Heart right ventricle (tissue), 16 donors: ENCODE data around the gene RAP1GAP2. TPM values are rescaled to one million over a fixed set of nuclear protein-coding genes. Genes with fewer than 3 reads are reported as not detected.
A peak's percentile ranks its signal among the peaks of the same experiment; 100 is the strongest.

ENCODE experiments used
- ATAC-seq, 8 donors: fragments of 200-7000 bp; cut with Tn5 transposase; one replicate each; pipeline ENCODE4 v1.9.1; 2020; ENCODE audit warnings: mild to moderate bottlenecking in 8 of 8, moderate library complexity in 8 of 8, moderate number of reproducible peaks in 1 of 8
- DNase-seq, 2 donors: peaks; one replicate each; pipeline ENCODE4 v3.0.0-alpha.2; 2020
- H3K27ac ChIP-seq, 10 donors: fragments of 200-600 bp; sonication (generic) in 2 of 10; one replicate each; pipeline versions ENCODE4 v1.5.0 to v1.8.0; 2020 to 2022; ENCODE audit warnings: mild to moderate bottlenecking in 3 of 10
- H3K27me3 ChIP-seq, 7 donors: fragments of 200-600 bp; one replicate each; pipeline ENCODE4 v1.8.0; 2021 to 2022; ENCODE audit warnings: mild to moderate bottlenecking in 2 of 7
- H3K36me3 ChIP-seq, 9 donors: fragments of 200-600 bp; sonication (generic) in 1 of 9; one replicate each; pipeline versions ENCODE4 v1.5.0 to v1.8.0; 2020 to 2022; ENCODE audit warnings: mild to moderate bottlenecking in 2 of 9
- H3K4me1 ChIP-seq, 9 donors: fragments of 200-600 bp; sonication (generic) in 1 of 9; one replicate each; pipeline versions ENCODE4 v1.5.0 to v1.8.0; 2020 to 2022; ENCODE audit warnings: mild to moderate bottlenecking in 4 of 9
- H3K4me3 ChIP-seq, 10 donors: fragments of 200-600 bp; sonication (generic) in 2 of 10; one replicate each; pipeline versions ENCODE4 v1.5.0 to v1.8.0; 2020 to 2022; ENCODE audit warnings: mild to moderate bottlenecking in 7 of 10, moderate library complexity in 2 of 10
- H3K9me3 ChIP-seq, 11 donors: fragments of 200-600 bp in 10 of 11; sonication (generic) in 2 of 11; one replicate each; pipeline versions ENCODE4 v1.5.0 to v1.8.0; 2013 to 2022; ENCODE audit warnings: mild to moderate bottlenecking in 2 of 11, control low read depth in 1 of 11, moderate library complexity in 1 of 11
- WGBS, 2 donors: extraction: QIAGEN DNeasy Blood & Tissue Kit; methylation state at CpG; one replicate each; pipeline ENCODE4 v1.1.7; 2013; ENCODE audit warnings: inconsistent platforms in 1 of 2; 5-methylcytosine and 5-hydroxymethylcytosine counted together
- intact Hi-C, 10 donors: fragments of 100-400 bp; cut with DNase I; formaldehyde crosslinking; loops; one replicate each; pipeline versions ENCODE4 v1.11.1 to v1.14.2; 2022
- polyA plus RNA-seq, 2 donors: library from polyadenylated mRNA; stranded (reverse); fragments of 200-250 nt; gene quantifications; one replicate each; pipeline ENCODE4 v1.2.3, GENCODE V29; 2013
- total RNA-seq, 10 donors: library from RNA; stranded (reverse); fragmentation: NEBNext Ultra II Directional in 3 of 10; extraction: Animal tissue kit (Norgen Biotek cat#: 25700) in 3 of 10; gene quantifications; one replicate each; pipeline versions ENCODE4 v1.2.1 to v1.2.4, GENCODE V29; 2021 to 2023
- TF ChIP-seq, protein P1 (sequence below), 9 donors: fragments of 200-600 bp; sonication (generic) in 2 of 9; IDR thresholded peaks; one replicate each; pipeline versions ENCODE4 v1.5.0 to v1.8.0; 2021 to 2022; ENCODE audit warnings: antibody characterized with exemption in 9 of 9, mild to moderate bottlenecking in 5 of 9, moderate library complexity in 1 of 9
- donor health status: Arrhythmogenic right ventricular cardiomyopathy.
- donor health status: ischemic (EF 13 %, LVEDD 7.1; RV severe dilation, severe dysfunction).
- donor health status: healthy with polysubstance abuse.
- donor health status: DM: no; HTN: yes; CAD: no.
- donor health status: DM: no; HTN: no; CAD: no.
- donor health status: ischemic (EF 25% LVEDD 6.9; RV normal size, moderate dysfunction).
- donor health status: ischemic (EF 25% LVEDD 5.7; RV mildly dilated, moderate dysfunction).
- donor health status: healthy.
- donor health status: DM: yes; HTN: yes; CAD: no.
- donor health status: Ischemic cardiomyopathy.
- donor health status: ischemic (EF 35%, LVEDD 5.7; RV mildly dilated, moderate dysfunction).
- donor health status: nonischemic (EF 11% LVEDD 7.7; RV severe dilation, severe dysfunction).
- donor health status: DM: yes; HTN: yes; CAD: no.
- donor health status: PGD.
- donor health status: ischemic (EF 29% LVEDD 5.4; RV normal size, mild dysfunction).
- donor health status: nonischemic (EF 23%, LVEDD 6.1; RV moderate dilation, normal function).

Gene RAP1GAP2
- total and polyA plus RNA-seq, 12 donors: 9.5 to 51.3 (median 34.6) TPM

DNA sequence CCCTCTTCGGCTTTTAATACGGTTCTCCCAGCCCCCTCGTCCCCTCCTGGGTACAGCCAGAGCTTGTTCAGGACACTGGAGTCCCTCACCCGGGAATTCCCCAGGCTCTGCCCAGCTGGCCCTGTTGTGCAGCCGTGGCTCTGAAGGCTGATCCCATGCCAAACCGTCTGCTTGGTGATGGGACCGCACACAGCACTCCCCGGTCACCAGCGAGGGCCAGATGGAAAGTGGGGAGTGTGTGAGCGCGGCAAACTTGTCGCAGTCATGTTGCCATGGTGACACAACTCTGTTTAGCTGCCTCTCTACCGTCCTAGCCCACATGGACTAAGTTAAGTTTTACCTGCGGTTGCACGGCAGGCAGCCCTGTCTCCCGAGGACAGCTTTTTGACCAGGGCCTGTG is 107.9 kb downstream of the RAP1GAP2 start:
- Histone ChIP-seq H3K36me3 (no peaks in the 10 kb centered on the region), H3K9me3 (no peaks in the 10 kb centered on the region), H3K4me1 (peaks cover 0 to 61% (median 26%) of the 10 kb centered on the region in 9 donors), H3K27ac (peak overlapping the region in 4 of 10 donors; percentile 28 to 67 (median 36)), H3K27me3 (no peaks in the 10 kb centered on the region), H3K4me3 (no peak overlapping the region)
- peak; percentile 69 to 86 (median 80) for ATAC-seq
- TF ChIP-seq, protein P1, sequence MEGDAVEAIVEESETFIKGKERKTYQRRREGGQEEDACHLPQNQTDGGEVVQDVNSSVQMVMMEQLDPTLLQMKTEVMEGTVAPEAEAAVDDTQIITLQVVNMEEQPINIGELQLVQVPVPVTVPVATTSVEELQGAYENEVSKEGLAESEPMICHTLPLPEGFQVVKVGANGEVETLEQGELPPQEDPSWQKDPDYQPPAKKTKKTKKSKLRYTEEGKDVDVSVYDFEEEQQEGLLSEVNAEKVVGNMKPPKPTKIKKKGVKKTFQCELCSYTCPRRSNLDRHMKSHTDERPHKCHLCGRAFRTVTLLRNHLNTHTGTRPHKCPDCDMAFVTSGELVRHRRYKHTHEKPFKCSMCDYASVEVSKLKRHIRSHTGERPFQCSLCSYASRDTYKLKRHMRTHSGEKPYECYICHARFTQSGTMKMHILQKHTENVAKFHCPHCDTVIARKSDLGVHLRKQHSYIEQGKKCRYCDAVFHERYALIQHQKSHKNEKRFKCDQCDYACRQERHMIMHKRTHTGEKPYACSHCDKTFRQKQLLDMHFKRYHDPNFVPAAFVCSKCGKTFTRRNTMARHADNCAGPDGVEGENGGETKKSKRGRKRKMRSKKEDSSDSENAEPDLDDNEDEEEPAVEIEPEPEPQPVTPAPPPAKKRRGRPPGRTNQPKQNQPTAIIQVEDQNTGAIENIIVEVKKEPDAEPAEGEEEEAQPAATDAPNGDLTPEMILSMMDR (IDR thresholded peaks at IDR 0.05): no peak
- peak; percentile 70 to 75 for DNase-seq
- intact Hi-C loops: loop anchor here in 5 of 10 donors (2.0 to 5.0 kb wide), 3 partner anchors 42 to 49 kb away; no protein-coding TSS in a partner anchor
- 17 to 37% methylated on average over 16 of the region's 16 CpGs for whole genome bisulfite sequencing, 2 donors

DNA sequence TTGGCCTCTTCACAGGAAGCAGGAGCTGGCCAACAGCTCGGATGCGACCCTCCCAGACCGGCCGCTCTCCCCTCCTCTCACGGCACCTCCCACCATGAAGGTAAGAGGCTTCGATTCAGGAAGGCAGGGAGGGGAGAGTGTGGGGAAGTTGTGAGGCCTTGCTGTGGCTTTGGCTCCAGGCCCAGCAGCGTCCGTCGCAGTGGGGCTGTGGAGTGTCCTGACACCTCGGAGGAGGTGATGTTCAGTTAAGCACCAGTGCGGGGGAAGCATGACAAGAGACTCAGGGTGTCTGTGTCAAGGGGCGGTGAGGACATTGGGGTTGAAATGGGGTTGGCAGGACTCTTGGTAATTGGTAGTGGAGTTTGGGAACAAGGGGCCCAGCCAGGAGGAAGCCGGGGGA is 109.0 kb downstream of the RAP1GAP2 start:
- no peaks in the 10 kb centered on the region for H3K36me3 ChIP-seq
- DNase-seq (peak; percentile 72 to 76), ATAC-seq (peak; percentile 64 to 86 (median 77))
- no peaks in the 10 kb centered on the region for H3K27me3 ChIP-seq
- WGBS, 2 donors: 25 to 38% methylated on average over 13 of the region's 13 CpGs
- peak overlapping the region in 9 of 10 donors; percentile 52 to 79 (median 61) for H3K27ac ChIP-seq
- H3K4me1 ChIP-seq: peaks cover 0 to 61% (median 26%) of the 10 kb centered on the region in 9 donors
- intact Hi-C loops: loop anchor here in 1 of 10 donors (2.0 kb wide), 1 partner anchor 50 kb away; no protein-coding TSS in a partner anchor
- H3K4me3 ChIP-seq: no peak overlapping the region
- TF ChIP-seq, protein P1 (IDR thresholded peaks at IDR 0.05): no peak
- H3K9me3 ChIP-seq: no peaks in the 10 kb centered on the region

DNA sequence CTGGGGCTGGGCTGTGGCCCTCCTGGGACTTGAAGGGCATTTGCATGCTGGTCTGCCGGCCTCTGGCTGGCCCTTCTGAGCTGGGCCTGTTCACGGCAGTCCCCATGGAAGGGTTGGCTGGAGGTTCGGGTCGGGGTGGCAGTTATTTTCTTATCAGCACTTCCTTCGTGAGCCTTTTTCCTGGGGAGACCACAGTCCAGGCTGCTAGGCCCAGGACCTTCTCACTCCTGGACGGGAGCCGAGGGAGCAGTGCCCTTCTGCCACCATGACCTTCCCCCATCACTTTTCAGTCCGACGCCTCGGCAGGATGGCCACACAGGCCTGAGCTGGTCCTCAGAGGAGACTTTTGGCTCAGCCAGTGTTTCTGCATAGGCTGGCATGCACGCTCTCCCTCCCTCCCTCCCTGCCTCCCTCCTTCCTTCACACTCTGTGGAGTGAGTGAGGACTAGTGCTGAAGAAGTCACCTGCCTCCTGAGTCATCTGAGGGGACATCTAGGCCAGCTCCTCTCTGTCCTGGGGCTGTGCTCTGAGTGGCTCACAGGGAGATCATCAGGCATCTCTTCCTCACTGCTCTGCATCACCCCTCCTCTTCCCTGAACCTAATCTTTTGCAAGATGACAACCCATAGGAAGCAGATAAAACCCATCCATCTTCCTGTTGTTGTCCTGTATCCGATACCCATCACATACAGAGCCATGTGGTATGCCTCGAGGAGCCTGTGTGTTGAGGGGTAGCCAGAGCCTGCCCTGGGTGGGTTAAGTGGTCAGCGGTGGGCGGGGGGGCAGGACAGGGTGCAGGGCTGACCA is 109.7 kb downstream of the RAP1GAP2 start:
- ATAC-seq: peak in 3 of 8 donors; percentile 1 to 35 (median 7)
- no peaks in the 10 kb centered on the region for H3K9me3 ChIP-seq
- no peak overlapping the region for H3K4me3 ChIP-seq
- peak in 1 of 2 donors; percentile 30 for DNase-seq
- peaks cover 0 to 58% (median 29%) of the 10 kb centered on the region in 9 donors for H3K4me1 ChIP-seq
- H3K27me3 ChIP-seq: no peaks in the 10 kb centered on the region
- WGBS, 2 donors: 52 to 56% methylated on average over 15 of the region's 15 CpGs
- peak overlapping the region in 9 of 10 donors; percentile 52 to 79 (median 61) for H3K27ac ChIP-seq
- TF ChIP-seq, protein P1 (IDR thresholded peaks at IDR 0.05): no peak
- intact Hi-C loops: loop anchor here in 1 of 10 donors (2.0 kb wide), 1 partner anchor 51 kb away; no protein-coding TSS in a partner anchor
- H3K36me3 ChIP-seq: no peaks in the 10 kb centered on the region

DNA sequence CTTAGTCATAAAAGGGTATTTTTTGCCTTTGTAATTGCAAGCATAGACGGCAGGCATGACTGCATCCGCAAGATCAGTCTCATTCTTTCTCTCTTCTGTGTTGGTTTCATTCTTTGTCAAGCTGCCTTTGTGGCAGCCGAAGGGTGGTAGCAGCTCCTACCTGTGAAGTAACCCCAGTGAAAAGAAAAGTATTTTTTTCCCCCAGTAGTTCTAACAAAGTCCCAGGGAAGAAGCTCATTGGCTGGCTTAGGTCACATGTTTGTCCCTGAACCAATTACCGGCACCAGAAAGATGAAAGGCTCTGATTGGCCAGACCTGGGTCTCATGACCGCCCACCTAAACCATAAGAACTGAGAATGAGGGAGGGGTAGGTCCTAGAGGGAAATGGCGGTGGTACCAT is 110.7 kb downstream of the RAP1GAP2 start:
- 97 to 99% methylated on average over 6 of the region's 6 CpGs for WGBS, 2 donors
- intact Hi-C loops: no loop called here
- no peak overlapping the region for H3K27ac ChIP-seq
- no peaks in the 10 kb centered on the region for H3K27me3 ChIP-seq
- H3K4me1 ChIP-seq: peaks cover 0 to 56% (median 33%) of the 10 kb centered on the region in 9 donors
- no peaks in the 10 kb centered on the region for H3K36me3 ChIP-seq
- no peaks in the 10 kb centered on the region for H3K9me3 ChIP-seq
- TF ChIP-seq, protein P1 (IDR thresholded peaks at IDR 0.05): no peak
- ATAC-seq: no peak
- DNase-seq: no peak
- no peak overlapping the region for H3K4me3 ChIP-seq
